Endothelial cell of umbilical vein (primary cell): ENCODE data around the gene GPR150.

Experiments used
- CTCF ChIP-seq, 2 donors: IDR thresholded peaks; 1 replicate in 1 of 2; 2 replicates in 1 of 2; pipeline ENCODE4 v1.5.1; 2011; ENCODE audit warnings: low read length in 2 of 2, mild to moderate bottlenecking in 2 of 2, moderate library complexity in 2 of 2, control low read depth in 1 of 2, inconsistent platforms in 1 of 2, low read depth in 1 of 2; ENCODE audit not compliant: insufficient read depth in 1 of 2; ENCODE audit errors: extremely low read depth in 1 of 2
- EZH2 ChIP-seq: IDR thresholded peaks from 2 replicates; pipeline ENCODE4 v1.6.1; 2012; ENCODE audit warnings: borderline replicate concordance, low read depth, mild to moderate bottlenecking, moderate library complexity, low read length, inconsistent platforms; ENCODE audit not compliant: severe bottlenecking
- GATA2 ChIP-seq: IDR thresholded peaks from 2 replicates; pipeline ENCODE4 v1.7.0; 2011; ENCODE audit warnings: low read depth, mild to moderate bottlenecking, moderate library complexity, mixed read lengths, low read length; ENCODE audit not compliant: insufficient read length, insufficient read depth
- MAX ChIP-seq: IDR thresholded peaks from 2 replicates; pipeline ENCODE4 v1.6.1; 2011; ENCODE audit not compliant: insufficient read depth, insufficient read length
- POLR2A ChIP-seq: IDR thresholded peaks from 2 replicates; pipeline ENCODE4 v1.6.1; 2012; ENCODE audit warnings: low read depth, mild to moderate bottlenecking, control low read depth, low read length
- POLR2AphosphoS5 ChIP-seq: IDR thresholded peaks from 2 replicates; pipeline ENCODE4 v1.6.1; 2012; ENCODE audit warnings: low read depth, mild to moderate bottlenecking, control low read depth, low read length, moderate library complexity; ENCODE audit not compliant: insufficient read depth

GRCh38 chr5:95621839-95622629, 2.1 kb downstream of the GPR150 start:
- no peak for TF ChIP-seq EZH2
- TF ChIP-seq CTCF (IDR thresholded peaks at IDR 0.05; ENCODE audit: extremely low read depth in 1 of 2, insufficient read depth in 1 of 2, low read depth in 1 of 2, low read length in 2 of 2), result no peak
- TF ChIP-seq POLR2A, result no peak
- no peak for TF ChIP-seq MAX
- TF ChIP-seq POLR2AphosphoS5, result no peak
- TF ChIP-seq GATA2, result no peak
